Spleen (tissue), 11 donors: Measurements from ENCODE around the gene APH1A. TPM values are rescaled to one million over a fixed set of nuclear protein-coding genes. Genes with fewer than 3 reads are reported as not detected.
A peak's percentile ranks its signal among the peaks of the same experiment; 100 is the strongest.

ENCODE experiments used
- DNase-seq: peaks from one replicate; pipeline ENCODE4 v3.0.0-alpha.2; 2020
- H3K27ac ChIP-seq, 8 donors: fragments of 200-600 bp; sonication (generic) in 7 of 8; 1 replicate in 4 of 8; 2 replicates in 4 of 8; pipeline versions ENCODE4 v1.5.0 to v1.8.0; 2016 to 2021; ENCODE audit warnings: inconsistent platforms in 4 of 8, mild to moderate bottlenecking in 4 of 8, moderate library complexity in 1 of 8
- H3K27me3 ChIP-seq, 7 donors: fragments of 200-600 bp; sonication (generic) in 6 of 7; replicated peaks in 1 of 7; 1 replicate in 4 of 7; 2 replicates in 3 of 7; pipeline versions ENCODE4 v1.5.0 to v1.8.0; 2016 to 2021; ENCODE audit warnings: inconsistent platforms in 3 of 7, mild to moderate bottlenecking in 1 of 7
- H3K36me3 ChIP-seq, 6 donors: fragments of 200-600 bp; sonication (generic) in 5 of 6; 1 replicate in 4 of 6; 2 replicates in 2 of 6; pipeline versions ENCODE4 v1.5.0 to v1.8.0; 2016 to 2021; ENCODE audit warnings: inconsistent platforms in 2 of 6
- H3K4me1 ChIP-seq, 6 donors: fragments of 200-600 bp; sonication (generic) in 5 of 6; 1 replicate in 3 of 6; 2 replicates in 3 of 6; pipeline versions ENCODE4 v1.5.0 to v1.8.0; 2016 to 2021; ENCODE audit warnings: inconsistent platforms in 3 of 6
- H3K4me3 ChIP-seq, 8 donors: fragments of 200-600 bp; sonication (generic) in 7 of 8; 1 replicate in 4 of 8; 2 replicates in 4 of 8; pipeline versions ENCODE4 v1.5.0 to v1.8.0; 2016 to 2021; ENCODE audit warnings: inconsistent platforms in 4 of 8, mild to moderate bottlenecking in 4 of 8, moderate library complexity in 2 of 8
- H3K9me3 ChIP-seq, 8 donors: fragments of 200-600 bp; sonication (generic) in 7 of 8; 1 replicate in 4 of 8; 2 replicates in 4 of 8; pipeline versions ENCODE4 v1.5.0 to v1.8.0; 2016 to 2021; ENCODE audit warnings: inconsistent platforms in 4 of 8
- CTCF ChIP-seq, 11 experiments: fragments of 200-600 bp in 7 of 11; fragments of 450-650 bp in 4 of 11; sonication (generic) in 4 of 11; IDR thresholded peaks in 8 of 11; conservative IDR thresholded peaks in 3 of 11; 1 replicate in 7 of 11; 2 replicates in 4 of 11; pipeline versions ENCODE4 v1.4.0 to v1.8.0; 2016 to 2021; ENCODE audit warnings: antibody characterized with exemption in 11 of 11, inconsistent platforms in 4 of 11, mild to moderate bottlenecking in 1 of 11
- POLR2A ChIP-seq, 3 donors: fragments of 450-650 bp; IDR thresholded peaks; one replicate each; pipeline ENCODE4 v1.5.1; 2017; ENCODE audit warnings: antibody characterized with exemption in 3 of 3, mild to moderate bottlenecking in 1 of 3
- POLR2AphosphoS5 ChIP-seq, 3 donors: sonication (generic); formaldehyde crosslinking; IDR thresholded peaks; one replicate each; pipeline ENCODE4 v1.5.1; 2017; ENCODE audit warnings: antibody characterized with exemption in 3 of 3
- WGBS, 5 donors: extraction: QIAGEN DNeasy Blood & Tissue Kit in 3 of 5; methylation state at CpG; one replicate each; pipeline versions ENCODE4 v1.1.5 to v1.1.7; 2013 to 2018; 5-methylcytosine and 5-hydroxymethylcytosine counted together
- intact Hi-C: fragments of 100-400 bp; cut with DNase I; formaldehyde crosslinking; loops from one replicate; pipeline ENCODE4 v1.15.0; 2023; ENCODE audit warnings: low total_unique reads
- polyA plus RNA-seq, 3 donors: library from polyadenylated mRNA; stranded (reverse); fragments of 200-250 nt; gene quantifications; one replicate each; pipeline ENCODE4 v1.2.1, GENCODE V29; 2013
- total RNA-seq, 7 donors: library from RNA; depleted of rRNA in 3 of 7; stranded (reverse); fragments of >200 nt in 3 of 7; fragmentation: NEBNext Ultra II Directional in 4 of 7; extraction: Animal tissue kit (Norgen Biotek cat#: 25700) in 4 of 7; gene quantifications; one replicate each; pipeline versions ENCODE4 v1.1.0 to v1.2.1, GENCODE V29; 2016 to 2021
- donor health status: healthy with polysubstance abuse.
- donor health status: DM: no; HTN: no; CAD: no; lungs with moderate emphysema.
- donor health status: DM: no; HTN: no; CAD: no.
- donor health status: Bipolar disorder and iron deficiency.
- donor health status: healthy.
- donor health status: DM: no; HTN: no; CAD: no.
- donor health status: DM: yes; HTN: yes; CAD: no.

APH1A gene
- total and polyA plus RNA-seq, 10 donors = 72.0 to 186 (median 134) TPM

GRCh38 chr1:150261367-150261766 lies 7.4 kb downstream of the APH1A start:
- Histone ChIP-seq H3K4me3 (no peak overlapping the region), H3K27me3 (peaks cover 0 to 31% (median 10%) of the 10 kb centered on the region in 7 donors), H3K4me1 (peaks cover 1 to 35% (median 17%) of the 10 kb centered on the region in 6 donors), H3K9me3 (no peaks in the 10 kb centered on the region), H3K27ac (no peak overlapping the region), H3K36me3 (peaks cover 0 to 29% (median 24%) of the 10 kb centered on the region in 6 donors)
- TF ChIP-seq CTCF (IDR thresholded peaks at IDR 0.05 in 8 of 11, conservative IDR thresholded peaks at IDR 0.05 in 3 of 11) = no peak
- TF ChIP-seq POLR2AphosphoS5 (IDR thresholded peaks at IDR 0.05) = peak in 1 of 3 donors; percentile 8
- DNase-seq = no peak
- intact Hi-C loops = no loop called here
- 81 to 94% (median 91%) methylated on average over 6 of the region's 6 CpGs for WGBS, 5 donors

GRCh38 chr1:150259758-150260669 lies 8.8 kb downstream of the APH1A start:
- peaks cover 0 to 16% (median 11%) of the 10 kb centered on the region in 6 donors for H3K36me3 ChIP-seq
- intact Hi-C loops = no loop called here
- H3K27me3 ChIP-seq = peaks cover 0 to 36% (median 11%) of the 10 kb centered on the region in 7 donors
- no peaks in the 10 kb centered on the region for H3K9me3 ChIP-seq
- H3K27ac ChIP-seq = no peak overlapping the region
- DNase-seq = no peak
- peaks cover 6 to 35% (median 24%) of the 10 kb centered on the region in 6 donors for H3K4me1 ChIP-seq
- TF ChIP-seq CTCF (IDR thresholded peaks at IDR 0.05 in 8 of 11, conservative IDR thresholded peaks at IDR 0.05 in 3 of 11) (no peak), POLR2A (IDR thresholded peaks at IDR 0.05) (no peak), POLR2AphosphoS5 (IDR thresholded peaks at IDR 0.05) (no peak)
- H3K4me3 ChIP-seq = no peak overlapping the region
- 43 to 52% (median 47%) methylated on average over 11 of the region's 11 CpGs for WGBS, 5 donors

GRCh38 chr1:150259217-150259616 lies 9.6 kb downstream of the APH1A start:
- peaks cover 6 to 30% (median 23%) of the 10 kb centered on the region in 6 donors for H3K4me1 ChIP-seq
- no peaks in the 10 kb centered on the region for H3K9me3 ChIP-seq
- H3K36me3 ChIP-seq = peaks cover 0 to 8% (median 3%) of the 10 kb centered on the region in 6 donors
- H3K4me3 ChIP-seq = no peak overlapping the region
- DNase-seq = no peak
- no peak overlapping the region for H3K27ac ChIP-seq
- 64 to 84% (median 71%) methylated on average over 4 of the region's 4 CpGs for whole genome bisulfite sequencing, 5 donors
- intact Hi-C loops = no loop called here
- H3K27me3 ChIP-seq = peaks cover 0 to 43% (median 11%) of the 10 kb centered on the region in 7 donors
- TF ChIP-seq POLR2A (IDR thresholded peaks at IDR 0.05) (no peak), POLR2AphosphoS5 (IDR thresholded peaks at IDR 0.05) (no peak), CTCF (IDR thresholded peaks at IDR 0.05 in 8 of 11, conservative IDR thresholded peaks at IDR 0.05 in 3 of 11) (no peak)
